DMS153 (cell line): ENCODE measurements around the gene ACP4.
A peak's percentile ranks its signal among the peaks of the same experiment; 100 is the strongest.

Experiments used
- DNase-seq: peaks from one replicate; lab custom pipeline; 2025; lab: John Stamatoyannopoulos, UW

The ACP4 gene

DNA sequence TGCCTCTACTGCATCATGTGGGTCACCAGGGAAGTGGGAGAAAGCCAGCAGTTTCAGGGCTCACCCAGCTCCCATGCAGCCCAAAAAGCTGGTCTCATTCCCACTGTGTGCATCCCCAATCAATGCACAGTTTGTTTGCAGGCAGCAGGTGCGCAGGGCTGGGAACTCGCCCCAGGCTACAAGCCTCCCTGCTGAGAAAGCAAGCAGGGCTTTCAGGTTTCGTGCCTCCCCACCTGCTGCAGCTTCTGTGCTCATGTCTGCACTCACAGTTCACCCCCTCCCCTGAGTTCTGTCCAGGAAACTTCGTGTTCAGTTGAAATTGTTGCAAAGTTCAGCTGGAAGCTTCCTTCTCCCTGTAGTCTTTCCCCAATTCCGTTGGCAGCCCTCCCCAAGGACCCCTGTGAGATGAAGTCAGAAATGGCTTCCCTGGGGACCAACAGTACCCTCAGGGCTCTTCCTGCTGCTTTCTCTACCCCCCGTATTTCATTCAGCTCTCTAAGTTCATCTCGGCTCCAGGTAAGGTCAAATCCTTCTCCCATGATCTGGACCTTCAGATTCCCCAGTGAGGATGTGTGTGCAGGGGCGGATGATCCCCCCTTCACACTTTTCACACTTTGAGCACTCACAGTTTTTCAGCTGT, 54.2 kb downstream of the ACP4 start:
- peak; percentile 78 for DNase-seq
